CD8-positive, alpha-beta memory T cell (primary cell): ENCODE measurements around the gene RPE. TPM values are rescaled to one million over a fixed set of nuclear protein-coding genes. Genes with fewer than 3 reads are reported as not detected.

ENCODE experiments used
- CTCF ChIA-PET: fragments of 350-600 bp; sonication (Branson Sonifier 250); formaldehyde crosslinking; loops from one replicate; lab custom pipeline; 2021; ENCODE audit warnings: antibody characterized with exemption; lab: Charles Lee
- POLR2A ChIA-PET: fragments of 350-600 bp; sonication (Branson Sonifier 250); formaldehyde crosslinking; loops from one replicate; lab custom pipeline; 2021; ENCODE audit warnings: antibody characterized with exemption; lab: Charles Lee
- DNase-seq, 5 donors: peaks; one replicate each; pipeline versions ENCODE4 v3.0.0 to v3.0.0-alpha.2; 2020 to 2022; ENCODE audit warnings: mixed read lengths in 1 of 5
- H3K27ac ChIP-seq: one replicate; pipeline ENCODE4 v1.7.0; 2013; ENCODE audit warnings: low read depth, mild to moderate bottlenecking, low read length, moderate library complexity
- H3K27me3 ChIP-seq: 2 replicates; pipeline ENCODE4 v1.7.0; 2013; ENCODE audit warnings: low read length, mild to moderate bottlenecking; ENCODE audit not compliant: insufficient read depth, poor library complexity, severe bottlenecking
- H3K36me3 ChIP-seq: 2 replicates; pipeline ENCODE4 v1.7.0; 2013; ENCODE audit warnings: mild to moderate bottlenecking, low read length, moderate library complexity; ENCODE audit not compliant: insufficient read depth
- H3K4me1 ChIP-seq: 2 replicates; pipeline ENCODE4 v1.7.0; 2013; ENCODE audit warnings: mild to moderate bottlenecking, low read length, moderate library complexity; ENCODE audit not compliant: insufficient read depth
- H3K4me3 ChIP-seq: 2 replicates; pipeline ENCODE4 v1.7.0; 2013; ENCODE audit warnings: mild to moderate bottlenecking, low read length
- H3K9me3 ChIP-seq: 2 replicates; pipeline ENCODE4 v1.7.0; 2013; ENCODE audit warnings: mild to moderate bottlenecking, low read length
- H3K27ac Mint-ChIP-seq, 8 donors: one replicate each; pipeline ENCODE4 v1.8.0; 2020 to 2021; ENCODE audit warnings: mixed read lengths in 8 of 8, mild to moderate bottlenecking in 6 of 8, inconsistent platforms in 3 of 8, moderate library complexity in 3 of 8
- H3K27me3 Mint-ChIP-seq, 2 donors: one replicate each; pipeline ENCODE4 v1.8.0; 2020 to 2021; ENCODE audit warnings: mixed read lengths in 2 of 2, mild to moderate bottlenecking in 1 of 2, moderate library complexity in 1 of 2
- H3K36me3 Mint-ChIP-seq, 3 donors: one replicate each; pipeline ENCODE4 v1.8.0; 2020 to 2021; ENCODE audit warnings: mixed read lengths in 3 of 3, inconsistent platforms in 1 of 3, mild to moderate bottlenecking in 1 of 3
- H3K4me1 Mint-ChIP-seq, 3 donors: one replicate each; pipeline ENCODE4 v1.8.0; 2020 to 2021; ENCODE audit warnings: mixed read lengths in 3 of 3, inconsistent platforms in 1 of 3, mild to moderate bottlenecking in 1 of 3
- H3K4me3 Mint-ChIP-seq, 7 donors: one replicate each; pipeline ENCODE4 v1.8.0; 2020 to 2021; ENCODE audit warnings: mixed read lengths in 7 of 7, mild to moderate bottlenecking in 6 of 7, moderate library complexity in 4 of 7, inconsistent platforms in 2 of 7
- H3K9me3 Mint-ChIP-seq, 5 donors: one replicate each; pipeline ENCODE4 v1.8.0; 2020 to 2022; ENCODE audit warnings: mixed read lengths in 5 of 5, mild to moderate bottlenecking in 3 of 5, moderate library complexity in 2 of 5, inconsistent platforms in 1 of 5
- polyA plus RNA-seq: library from polyadenylated mRNA; unstranded; fragments of 300-500 nt; fragmentation: Illumina TruSeq; gene quantifications from one replicate; pipeline ENCODE4 v1.2.3, GENCODE V29; 2021
- total RNA-seq, 2 experiments: library from RNA; stranded (reverse); gene quantifications; one replicate each; pipeline ENCODE4 v1.2.3, GENCODE V29; 2021

Gene RPE
- total and polyA plus RNA-seq, 3 experiments from 2014 or later = 16.5 to 49.8 (median 49.4) TPM

DNA sequence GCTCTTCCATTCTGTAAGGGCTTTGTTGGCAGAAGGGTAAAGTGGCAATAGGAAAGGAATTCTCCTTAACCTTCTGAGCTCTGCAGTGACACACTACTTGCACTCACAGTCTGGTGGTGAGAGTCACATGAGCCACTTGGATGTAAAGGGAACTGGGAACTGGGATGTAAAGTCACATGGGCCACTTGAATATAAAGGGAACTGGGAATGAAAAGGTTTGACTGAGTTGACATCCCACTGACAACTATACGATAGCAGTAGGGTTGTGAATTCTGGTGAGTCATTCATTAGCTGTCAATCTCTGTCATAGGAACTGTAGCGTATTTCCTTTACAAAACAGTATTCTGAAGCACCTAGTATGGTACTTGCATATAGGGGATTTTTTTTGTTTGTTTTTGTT, 5.5 kb downstream of the RPE start:
- DNase-seq = no peak
- Histone ChIP-seq H3K4me3 (no peak overlapping the region), H3K9me3 (no peaks in the 10 kb centered on the region), H3K27me3 (no peaks in the 10 kb centered on the region), H3K36me3 (no peaks in the 10 kb centered on the region), H3K4me1 (peaks cover 30% of the 10 kb centered on the region), H3K27ac (no peak overlapping the region)
- H3K27me3 Mint-ChIP-seq = peaks cover 0 to under 1% of the 10 kb centered on the region in 2 donors
- peaks cover 74 to 93% (median 91%) of the 10 kb centered on the region in 3 donors for H3K4me1 Mint-ChIP-seq
- no peaks in the 10 kb centered on the region for H3K9me3 Mint-ChIP-seq
- ChIA-PET POLR2A (no interaction called here), CTCF (interaction anchor here (1.2 kb wide), 1 partner anchor 187 kb away, joined by 3 read pairs; no protein-coding TSS in a partner anchor)
- H3K27ac Mint-ChIP-seq = peak overlapping the region in 3 of 8 donors; percentile 16 to 31 (median 19)
- peak overlapping the region in 1 of 7 donors; percentile 45 for H3K4me3 Mint-ChIP-seq
- H3K36me3 Mint-ChIP-seq = peaks cover 9 to 70% (median 18%) of the 10 kb centered on the region in 3 donors

DNA sequence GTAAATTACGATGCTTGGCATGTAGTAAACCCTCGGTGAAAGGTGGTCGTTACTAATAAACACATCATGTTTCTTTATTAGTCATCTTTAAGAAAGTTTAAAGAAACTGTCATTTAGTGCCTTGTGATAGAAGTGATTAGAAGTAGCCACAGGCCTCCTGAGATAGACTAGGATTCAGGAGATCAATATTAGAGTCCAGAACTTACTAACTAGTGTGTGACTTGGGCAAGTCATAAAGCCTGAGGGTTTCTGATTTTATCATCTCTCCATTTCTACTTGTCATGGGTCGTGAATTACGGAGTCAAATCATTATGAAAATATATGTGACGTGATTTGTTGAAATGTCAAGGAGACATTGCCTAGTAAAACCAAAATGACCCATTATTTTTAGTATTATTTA, 6.7 kb downstream of the RPE start:
- Mint-ChIP-seq H3K27ac (peak overlapping the region in 1 of 8 donors; percentile 39), H3K4me3 (no peak overlapping the region), H3K4me1 (peaks cover 65 to 86% (median 80%) of the 10 kb centered on the region in 3 donors), H3K9me3 (no peaks in the 10 kb centered on the region), H3K36me3 (peaks cover 9 to 74% (median 18%) of the 10 kb centered on the region in 3 donors), H3K27me3 (no peaks in the 10 kb centered on the region)
- Histone ChIP-seq H3K4me3 (no peak overlapping the region), H3K9me3 (no peaks in the 10 kb centered on the region), H3K27ac (no peak overlapping the region), H3K27me3 (no peaks in the 10 kb centered on the region), H3K36me3 (no peaks in the 10 kb centered on the region), H3K4me1 (peaks cover 18% of the 10 kb centered on the region)
- POLR2A ChIA-PET = no interaction called here
- no peak for DNase-seq
- CTCF ChIA-PET = no interaction called here

DNA sequence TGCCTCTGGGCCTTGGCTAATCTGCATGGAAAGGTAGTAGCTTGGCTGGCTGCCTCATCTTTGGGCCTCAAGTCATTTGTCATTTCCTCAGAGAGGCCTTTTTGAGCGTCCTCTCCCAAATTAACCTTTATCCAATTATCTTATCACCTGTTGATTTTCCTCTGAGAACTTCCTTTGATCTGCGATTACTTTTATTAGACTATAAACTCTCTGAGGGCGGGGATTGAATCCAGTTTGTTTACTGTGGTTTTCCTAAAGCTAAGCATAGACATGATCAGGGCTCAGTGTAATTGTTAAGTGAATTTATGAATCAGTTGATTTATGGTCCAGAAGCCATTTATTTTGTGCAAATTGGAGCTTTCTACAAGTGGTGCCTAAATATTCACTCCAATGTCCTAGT, 7.5 kb downstream of the RPE start:
- peaks cover 60 to 81% (median 76%) of the 10 kb centered on the region in 3 donors for H3K4me1 Mint-ChIP-seq
- peak overlapping the region in 4 of 8 donors; percentile 15 to 39 (median 18) for H3K27ac Mint-ChIP-seq
- Histone ChIP-seq H3K9me3 (no peaks in the 10 kb centered on the region), H3K4me1 (peaks cover 10% of the 10 kb centered on the region), H3K36me3 (peaks cover under 1% of the 10 kb centered on the region), H3K4me3 (no peak overlapping the region), H3K27ac (no peak overlapping the region), H3K27me3 (no peaks in the 10 kb centered on the region)
- DNase-seq = no peak
- ChIA-PET POLR2A (no interaction called here), CTCF (interaction anchor here (1.2 kb wide), 1 partner anchor 172 kb away, joined by 3 read pairs; no protein-coding TSS in a partner anchor)
- H3K9me3 Mint-ChIP-seq = no peaks in the 10 kb centered on the region
- H3K4me3 Mint-ChIP-seq = no peak overlapping the region
- no peaks in the 10 kb centered on the region for H3K27me3 Mint-ChIP-seq
- peaks cover 10 to 71% (median 19%) of the 10 kb centered on the region in 3 donors for H3K36me3 Mint-ChIP-seq

DNA sequence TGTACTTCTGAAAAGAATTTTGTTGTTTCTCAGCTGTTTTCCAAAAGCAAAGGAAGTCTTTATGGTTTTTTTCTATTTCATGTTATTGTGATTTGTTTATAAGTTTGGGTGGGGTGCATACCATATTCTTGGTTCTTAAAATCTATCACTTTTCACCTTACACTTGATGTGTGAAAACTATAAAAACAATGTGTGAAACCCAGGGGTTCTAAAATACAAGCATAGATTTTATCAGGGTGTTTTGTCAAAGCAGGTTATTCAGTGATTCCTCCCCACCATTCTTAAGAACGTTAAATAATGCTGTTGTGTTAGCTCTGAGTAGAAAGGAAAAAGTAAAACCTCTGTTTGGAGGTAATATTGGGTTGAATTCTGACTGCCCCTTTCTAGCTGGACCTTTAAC, 17.7 kb downstream of the RPE start:
- ChIA-PET POLR2A (no interaction called here), CTCF (no interaction called here)
- H3K36me3 ChIP-seq = peaks cover 47% of the 10 kb centered on the region
- Mint-ChIP-seq H3K27me3 (no peaks in the 10 kb centered on the region), H3K36me3 (peaks cover 30 to 91% (median 33%) of the 10 kb centered on the region in 3 donors), H3K4me3 (peak overlapping the region in 4 of 7 donors; percentile 32 to 61 (median 54)), H3K27ac (peak overlapping the region in 7 of 8 donors; percentile 20 to 77 (median 54)), H3K4me1 (peaks cover 23 to 27% (median 25%) of the 10 kb centered on the region in 3 donors), H3K9me3 (no peaks in the 10 kb centered on the region)
- H3K9me3 ChIP-seq = no peaks in the 10 kb centered on the region
- DNase-seq = peak in 1 of 5 donors; percentile 8
- no peaks in the 10 kb centered on the region for H3K27me3 ChIP-seq
- H3K27ac ChIP-seq = no peak overlapping the region
- H3K4me1 ChIP-seq = no peaks in the 10 kb centered on the region
- no peak overlapping the region for H3K4me3 ChIP-seq

DNA sequence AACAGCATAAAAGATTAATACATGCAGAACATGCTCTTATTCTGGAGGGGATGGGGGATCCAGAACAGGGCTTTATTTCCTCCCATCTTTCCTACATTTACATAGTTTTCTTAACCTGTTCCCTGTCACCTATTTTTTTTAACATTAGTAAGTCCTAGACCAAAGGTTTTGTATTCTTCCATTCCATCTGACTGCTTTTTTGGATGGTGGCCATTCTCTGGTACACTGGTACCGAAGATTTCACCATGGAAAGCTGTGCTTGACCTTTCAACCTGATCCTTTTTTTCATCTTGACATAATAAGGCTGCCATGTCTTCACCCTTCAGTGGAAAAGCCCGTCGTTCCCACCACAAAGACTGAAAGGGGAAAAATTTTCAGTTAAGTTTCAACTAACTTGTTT, 20.4 kb downstream of the RPE start:
- no peak overlapping the region for H3K27ac Mint-ChIP-seq
- ChIA-PET CTCF (no interaction called here), POLR2A (no interaction called here)
- Histone ChIP-seq H3K9me3 (no peaks in the 10 kb centered on the region), H3K4me3 (no peak overlapping the region), H3K4me1 (no peaks in the 10 kb centered on the region), H3K36me3 (peaks cover 21% of the 10 kb centered on the region), H3K27ac (no peak overlapping the region), H3K27me3 (no peaks in the 10 kb centered on the region)
- H3K9me3 Mint-ChIP-seq = no peaks in the 10 kb centered on the region
- H3K27me3 Mint-ChIP-seq = no peaks in the 10 kb centered on the region
- no peak overlapping the region for H3K4me3 Mint-ChIP-seq
- H3K4me1 Mint-ChIP-seq = peaks cover 19 to 25% (median 21%) of the 10 kb centered on the region in 3 donors
- DNase-seq = no peak
- peaks cover 23 to 77% (median 26%) of the 10 kb centered on the region in 3 donors for H3K36me3 Mint-ChIP-seq

DNA sequence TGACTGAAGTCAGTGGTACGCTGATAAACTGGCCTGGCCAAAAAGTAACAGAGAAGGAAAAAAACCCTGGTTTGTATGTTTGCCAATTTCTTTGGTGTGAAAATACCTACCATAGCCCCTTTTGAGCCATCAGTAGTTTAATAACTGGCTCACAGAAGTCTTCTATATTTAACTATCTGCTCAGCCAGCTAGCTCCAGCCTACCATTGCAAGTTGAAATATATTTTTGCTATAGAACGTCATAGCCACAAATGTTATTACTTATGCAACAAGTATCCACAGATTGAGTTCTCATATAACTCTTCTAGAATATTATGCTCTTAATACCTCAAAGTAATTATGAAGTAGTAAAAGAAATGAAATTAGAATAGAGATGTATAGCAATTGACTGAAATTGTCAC, 25.2 kb downstream of the RPE start:
- H3K9me3 ChIP-seq = no peaks in the 10 kb centered on the region
- Mint-ChIP-seq H3K4me3 (no peak overlapping the region), H3K9me3 (no peaks in the 10 kb centered on the region), H3K27me3 (no peaks in the 10 kb centered on the region), H3K36me3 (peaks cover 11 to 38% (median 11%) of the 10 kb centered on the region in 3 donors), H3K27ac (no peak overlapping the region), H3K4me1 (peaks cover 0 to under 1% (median 0%) of the 10 kb centered on the region in 3 donors)
- ChIA-PET POLR2A (no interaction called here), CTCF (no interaction called here)
- H3K27ac ChIP-seq = no peak overlapping the region
- no peak for DNase-seq
- no peak overlapping the region for H3K4me3 ChIP-seq
- H3K36me3 ChIP-seq = peaks cover 14% of the 10 kb centered on the region
- H3K4me1 ChIP-seq = no peaks in the 10 kb centered on the region
- no peaks in the 10 kb centered on the region for H3K27me3 ChIP-seq

DNA sequence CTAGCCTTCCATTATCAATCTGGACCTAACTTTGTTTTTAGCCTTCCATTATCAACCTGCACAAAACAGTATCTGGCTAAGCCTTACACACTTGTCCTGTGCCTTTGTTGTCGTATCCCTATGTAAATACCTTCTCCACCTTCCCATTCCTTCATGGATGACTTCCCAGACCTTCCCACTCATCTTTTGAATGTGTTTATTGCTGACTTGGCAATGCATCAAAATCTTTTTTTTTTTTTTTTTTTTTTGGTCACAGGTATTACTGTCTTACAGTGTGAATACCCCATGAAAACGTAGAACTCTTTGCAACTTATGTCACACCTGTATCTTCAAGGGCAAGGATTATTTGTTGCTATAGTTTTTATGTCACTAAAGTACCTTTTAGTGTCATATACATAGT, 25.7 kb downstream of the RPE start:
- DNase-seq = no peak
- Histone ChIP-seq H3K4me1 (no peaks in the 10 kb centered on the region), H3K9me3 (no peaks in the 10 kb centered on the region), H3K4me3 (no peak overlapping the region), H3K27ac (no peak overlapping the region), H3K36me3 (peaks cover 10% of the 10 kb centered on the region), H3K27me3 (no peaks in the 10 kb centered on the region)
- ChIA-PET POLR2A (no interaction called here), CTCF (no interaction called here)
- Mint-ChIP-seq H3K27ac (peak overlapping the region in 1 of 8 donors; percentile 39), H3K4me1 (peaks cover 0 to 5% (median 0%) of the 10 kb centered on the region in 3 donors), H3K4me3 (no peak overlapping the region), H3K27me3 (no peaks in the 10 kb centered on the region), H3K36me3 (peaks cover 6 to 32% (median 7%) of the 10 kb centered on the region in 3 donors), H3K9me3 (no peaks in the 10 kb centered on the region)

DNA sequence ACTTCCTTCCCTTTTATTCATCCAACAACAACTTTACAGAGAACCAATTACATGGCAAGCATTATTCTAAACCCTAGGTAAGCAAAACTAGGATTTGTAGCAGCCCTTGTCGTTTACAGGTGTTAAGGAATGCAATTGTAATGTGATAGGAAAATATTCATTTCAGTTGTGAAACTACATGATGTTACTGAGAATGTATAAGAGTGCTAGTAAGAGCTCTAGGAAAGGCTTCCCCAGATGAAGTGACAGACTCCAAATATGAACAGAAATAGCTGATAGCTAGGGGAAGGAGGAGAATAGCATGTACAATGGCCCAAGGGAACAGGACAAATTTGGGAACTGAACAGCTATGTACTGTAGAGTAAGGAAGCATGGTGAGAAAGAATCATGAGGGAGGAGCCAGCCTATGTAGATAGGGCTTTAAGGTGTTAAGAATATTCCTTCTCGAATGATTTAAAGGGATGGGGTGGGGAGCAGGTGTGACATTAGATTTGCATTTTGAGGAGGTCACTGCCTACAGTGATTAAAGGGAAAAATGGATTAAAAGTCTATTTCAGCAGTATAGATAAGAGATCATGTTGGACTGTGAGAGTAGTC, 31.7 kb downstream of the RPE start:
- Histone ChIP-seq H3K9me3 (no peaks in the 10 kb centered on the region), H3K27ac (no peak overlapping the region), H3K4me3 (no peak overlapping the region), H3K4me1 (no peaks in the 10 kb centered on the region), H3K27me3 (no peaks in the 10 kb centered on the region), H3K36me3 (no peaks in the 10 kb centered on the region)
- ChIA-PET CTCF (no interaction called here), POLR2A (no interaction called here)
- Mint-ChIP-seq H3K4me1 (peaks cover 0 to 5% (median 0%) of the 10 kb centered on the region in 3 donors), H3K36me3 (peaks cover 0 to 4% (median 4%) of the 10 kb centered on the region in 3 donors), H3K4me3 (no peak overlapping the region), H3K27ac (no peak overlapping the region), H3K9me3 (no peaks in the 10 kb centered on the region), H3K27me3 (no peaks in the 10 kb centered on the region)
- no peak for DNase-seq
